Astrocyte of the hippocampus (primary cell): ENCODE results near the gene MRM3.
"Not testable (repeated sequence)": the region's sequence is repeated elsewhere in the genome, so short reads cannot be mapped to it uniquely, and the experiment has no call there.

Experiments
- DNase-seq: peaks from one replicate; pipeline ENCODE4 v3.0.0; 2011; ENCODE audit warnings: low read depth, low spot score

MRM3 gene

DNA sequence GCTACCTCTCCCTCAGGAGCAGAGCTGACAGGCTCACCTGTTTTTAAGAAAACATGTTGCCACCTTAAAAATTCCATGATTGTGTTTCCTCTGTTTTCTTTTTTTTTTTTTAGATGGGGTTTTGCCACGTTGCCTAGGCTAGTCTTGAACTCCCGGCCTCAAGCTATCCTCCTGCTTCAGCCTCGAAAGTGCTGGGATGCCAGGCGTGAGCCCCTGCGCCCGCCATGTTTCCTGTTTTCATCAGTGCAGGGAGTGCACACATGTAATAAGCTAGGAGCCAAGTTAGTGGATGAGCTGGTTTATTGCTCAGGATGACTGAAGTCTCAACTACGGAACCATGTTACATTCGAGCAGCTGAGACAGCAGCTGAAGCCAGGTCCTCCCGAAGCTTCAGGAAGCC lies 13.6 kb downstream of the MRM3 start:
- no peak for DNase-seq

DNA sequence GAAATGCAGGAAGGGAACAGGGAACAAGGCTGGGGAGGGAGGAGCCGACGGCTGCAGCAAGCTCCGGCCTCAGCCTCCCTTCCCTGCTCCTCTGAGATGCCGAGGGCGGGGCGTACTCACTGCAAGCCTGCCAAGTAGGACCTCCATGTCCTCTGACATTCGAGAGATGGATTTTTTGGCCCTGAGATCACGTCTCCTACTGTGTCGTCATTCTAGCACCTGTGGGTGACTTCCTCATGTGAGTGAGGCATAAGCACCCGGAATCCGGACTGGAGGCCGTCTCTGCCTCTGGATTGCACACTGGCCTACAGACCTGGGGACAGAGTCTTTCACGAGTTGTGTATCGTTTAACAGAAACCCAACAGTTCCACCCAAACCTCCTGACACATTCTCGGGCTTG lies 14.5 kb downstream of the MRM3 start:
- no peak for DNase-seq

DNA sequence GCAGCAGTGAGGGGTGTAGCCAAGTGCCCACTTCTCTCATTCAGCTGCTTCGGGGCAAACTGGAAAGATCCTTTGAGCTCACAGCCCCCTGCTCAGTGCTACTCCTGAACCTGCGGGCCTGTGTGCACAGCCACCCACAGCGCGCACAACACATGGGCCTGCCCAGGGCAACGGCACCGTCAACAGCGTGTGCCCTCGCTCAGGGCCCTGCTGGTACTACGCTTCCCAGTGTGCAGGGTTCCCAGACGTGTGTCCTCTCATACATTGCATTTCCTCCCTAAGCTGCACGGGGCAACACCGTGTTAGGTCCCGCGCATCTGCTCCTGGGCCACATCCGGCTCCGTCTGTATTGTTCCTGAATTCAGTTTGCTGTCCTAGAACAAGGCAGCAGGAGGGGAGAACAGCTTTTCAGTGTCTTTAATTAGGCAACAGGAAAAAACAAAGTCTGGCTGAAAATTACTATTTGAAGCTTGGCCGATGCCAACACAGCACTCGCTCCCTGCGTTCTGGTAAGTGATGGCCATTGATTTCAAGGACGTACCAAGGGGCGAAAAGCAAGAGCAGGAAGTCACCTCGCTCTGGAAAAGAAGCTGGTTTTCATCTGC lies 15.2 kb downstream of the MRM3 start:
- no peak for DNase-seq

DNA sequence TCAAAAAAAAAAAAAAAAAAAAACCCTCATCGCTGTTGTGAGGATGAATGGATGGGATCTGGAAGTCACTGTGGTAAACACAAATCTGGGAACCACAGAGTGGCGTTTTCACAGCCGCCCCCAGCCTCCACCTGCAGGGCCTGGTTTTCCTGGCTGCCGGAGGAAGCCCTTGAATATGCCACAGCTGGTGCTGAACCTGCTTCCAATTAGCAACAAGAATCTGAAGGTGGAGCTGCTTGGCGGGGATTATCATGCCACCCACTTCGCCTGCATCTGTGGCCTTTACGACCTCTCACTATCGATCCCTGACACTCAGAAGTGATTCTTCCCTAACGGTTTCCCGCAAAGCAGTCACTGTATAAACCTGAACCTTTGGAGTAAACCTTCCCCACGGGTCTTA lies 16.1 kb downstream of the MRM3 start:
- no peak for DNase-seq

DNA sequence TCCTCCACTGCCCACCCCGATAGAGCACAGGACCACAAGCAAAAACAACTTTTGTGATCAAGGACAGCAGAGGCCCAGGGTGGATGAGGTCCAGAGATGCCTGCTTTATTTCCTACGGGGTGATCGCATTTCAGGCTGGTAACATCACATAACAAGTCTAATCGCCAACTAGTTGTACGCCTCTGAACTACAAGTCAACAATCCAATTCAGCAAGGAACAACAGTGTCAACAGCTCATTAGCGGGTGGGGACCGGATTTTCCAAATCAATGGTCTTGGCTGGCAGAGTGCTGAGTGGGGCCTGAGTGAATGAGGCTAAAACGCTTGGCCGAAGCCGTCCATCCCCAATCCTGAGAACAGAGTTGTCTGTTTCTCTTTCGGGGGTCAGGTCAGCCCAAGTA lies 17.1 kb downstream of the MRM3 start:
- no peak for DNase-seq

DNA sequence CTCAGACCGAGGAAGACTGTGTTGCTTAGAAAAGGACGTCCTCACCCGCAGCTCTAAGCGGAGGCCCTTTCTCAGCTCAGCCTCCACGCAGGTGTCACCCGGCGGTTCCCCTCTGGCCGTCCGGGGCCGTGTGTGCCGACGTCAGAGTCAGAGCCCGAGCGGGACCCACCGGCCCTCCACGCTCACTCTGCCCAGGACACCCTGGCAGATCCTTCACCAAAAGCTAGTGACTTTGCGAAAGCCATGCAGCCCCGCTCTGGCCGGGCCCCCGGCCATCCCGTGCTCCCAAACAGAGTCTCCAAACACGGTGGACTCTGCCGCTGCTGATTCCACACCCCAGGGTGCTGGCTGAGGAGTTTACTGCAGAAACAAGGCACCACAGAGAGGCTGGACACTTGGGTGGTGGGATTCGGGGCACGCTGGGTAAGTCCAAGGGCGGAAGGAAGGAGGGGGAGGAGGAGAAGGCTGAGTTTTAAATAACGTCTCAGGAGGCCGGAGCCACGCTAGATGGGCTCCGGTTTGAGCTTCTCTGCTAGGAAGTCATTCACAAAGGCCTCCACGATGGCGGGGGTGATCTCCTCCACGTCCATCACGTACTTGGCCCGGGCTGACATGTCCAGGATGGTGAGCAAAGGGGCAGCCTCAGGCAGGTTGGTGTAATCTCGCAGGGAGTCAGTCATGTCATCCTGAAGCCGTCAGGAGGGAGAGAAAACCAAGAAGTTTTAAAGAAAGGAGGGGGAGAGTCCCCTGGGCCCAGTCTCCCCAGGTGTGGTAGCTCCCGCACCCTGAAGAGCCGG lies 18.5 kb downstream of the MRM3 start:
- no peak for DNase-seq

DNA sequence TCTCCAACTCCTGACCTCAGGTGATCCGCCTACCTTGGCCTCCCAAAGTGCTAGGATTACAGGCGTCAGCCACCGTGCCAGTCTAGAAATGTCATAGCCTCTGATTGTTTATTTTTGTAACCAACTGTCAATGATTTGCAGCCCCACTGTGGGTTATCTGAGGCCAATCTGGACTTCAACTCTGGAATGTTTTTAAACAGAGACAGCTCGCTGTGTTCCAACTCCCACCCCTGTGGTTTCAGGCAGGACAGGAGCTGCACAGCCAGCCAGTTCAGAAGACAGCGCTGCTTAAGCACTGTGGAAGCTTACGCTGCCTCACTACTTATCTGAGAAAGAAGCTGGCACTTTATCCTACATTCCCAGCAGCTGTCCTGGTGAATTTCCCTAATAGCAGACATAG lies 19.5 kb downstream of the MRM3 start:
- DNase-seq: peak; percentile 71

DNA sequence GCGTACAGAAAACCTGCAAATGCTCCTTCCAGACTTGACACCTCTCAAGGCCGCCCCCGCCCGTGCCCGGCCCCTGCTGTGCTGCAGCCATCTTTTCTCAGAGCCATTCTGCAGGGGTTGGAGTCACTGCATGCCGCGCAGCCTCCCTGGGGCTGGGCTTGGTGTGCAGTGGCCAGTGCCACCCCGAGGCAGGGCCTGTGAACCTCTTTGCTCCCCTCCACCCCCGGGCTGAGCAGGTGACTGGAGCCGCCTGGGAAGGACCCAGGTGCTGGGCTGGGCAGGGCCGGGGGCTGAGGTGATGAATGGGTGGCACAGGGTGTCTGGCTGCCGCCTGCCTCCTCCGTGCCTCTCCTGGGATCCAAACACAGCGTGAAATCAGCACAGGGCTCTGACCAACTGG lies 20.3 kb downstream of the MRM3 start:
- DNase-seq: no peak

DNA sequence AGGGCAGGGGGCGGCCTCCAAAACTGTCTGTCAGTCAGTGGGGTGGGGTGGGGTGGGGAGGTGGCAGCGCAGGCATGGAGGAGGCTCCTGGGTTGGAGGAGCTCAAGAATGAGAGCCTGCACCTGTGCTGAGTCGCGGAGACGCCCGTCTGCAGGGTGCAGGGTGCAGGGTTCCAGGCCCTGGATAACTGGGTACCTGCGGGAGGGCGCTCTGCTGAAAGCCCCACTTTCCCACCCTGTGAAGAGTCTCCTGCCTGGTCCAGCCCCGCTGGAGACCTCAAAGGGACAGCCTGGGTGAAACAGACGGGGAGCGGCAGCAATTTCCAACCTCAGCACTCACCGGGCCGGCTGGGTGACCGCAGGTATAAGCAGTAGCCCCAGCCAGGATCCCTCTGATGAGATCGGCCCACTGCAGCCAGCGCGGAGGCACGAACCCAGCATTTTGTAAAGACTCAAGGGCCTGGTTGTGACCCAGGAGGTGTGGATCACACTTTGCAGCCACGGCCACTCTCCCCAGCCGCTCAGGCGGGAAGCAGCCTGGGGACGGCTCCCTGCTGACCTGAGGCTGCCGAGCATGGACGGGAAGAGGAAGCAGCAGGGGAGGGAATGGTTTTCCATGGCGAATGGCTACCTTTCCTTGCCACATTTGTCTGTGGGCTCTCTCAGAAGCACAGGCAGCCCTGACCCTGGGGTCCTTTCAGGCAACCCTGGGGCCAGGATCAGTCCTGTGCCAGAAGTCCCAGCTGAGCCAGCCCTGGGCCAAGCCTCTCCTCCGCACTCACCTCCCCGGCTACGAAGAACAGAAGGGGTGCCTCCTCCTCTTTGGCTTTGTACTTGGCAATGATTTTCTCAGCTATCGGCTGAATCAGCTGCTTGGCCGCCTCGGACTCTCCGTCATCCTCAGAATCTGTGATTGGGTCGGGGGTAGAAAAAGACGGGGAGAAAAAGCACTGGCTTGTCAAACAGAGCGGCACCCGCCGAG lies 21.0 kb downstream of the MRM3 start:
- no peak for DNase-seq

DNA sequence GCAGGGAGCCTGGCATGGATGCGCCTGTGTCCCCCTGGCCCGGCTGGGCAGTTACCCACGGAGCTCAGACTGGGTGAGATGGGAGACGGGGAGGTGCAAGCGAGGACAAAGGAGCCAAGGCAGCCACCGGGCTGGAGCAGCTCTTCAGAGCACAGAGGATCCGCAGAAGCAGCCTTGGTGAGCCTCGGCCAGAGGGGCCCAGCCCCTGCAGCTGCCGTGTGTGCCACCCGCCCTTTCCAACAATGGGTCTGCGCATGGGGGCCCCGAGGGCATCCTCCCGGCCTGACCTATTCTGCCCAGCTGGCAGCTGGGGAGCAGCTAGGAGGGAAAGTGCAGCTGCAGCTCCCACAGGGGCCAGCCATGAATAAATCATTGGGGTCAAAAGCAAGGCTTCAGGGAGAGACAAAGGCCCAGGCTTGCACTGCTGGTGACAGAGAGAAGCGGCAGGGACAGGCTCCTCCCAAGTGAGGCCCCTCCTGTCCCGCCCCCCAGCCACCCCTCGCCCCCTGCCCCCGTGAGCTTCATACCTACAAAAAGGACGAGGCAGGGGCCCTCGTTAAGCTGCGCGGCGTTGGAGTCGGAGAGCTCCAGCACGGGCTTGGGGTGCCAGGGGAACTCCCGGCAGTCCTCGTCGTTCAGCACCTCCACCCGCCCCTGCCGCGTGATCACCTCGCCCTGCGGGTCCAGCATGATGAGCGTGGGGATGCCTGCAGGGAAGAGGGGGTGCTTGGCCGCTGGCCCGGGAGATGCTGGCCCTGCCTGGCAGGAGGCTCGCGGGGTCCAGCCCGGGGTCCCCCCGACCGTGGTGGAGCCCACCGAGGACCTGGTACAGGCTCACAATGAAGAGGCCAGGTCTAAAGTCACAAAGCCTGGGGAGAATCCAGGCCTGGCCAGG lies 22.6 kb downstream of the MRM3 start:
- DNase-seq: no peak

DNA sequence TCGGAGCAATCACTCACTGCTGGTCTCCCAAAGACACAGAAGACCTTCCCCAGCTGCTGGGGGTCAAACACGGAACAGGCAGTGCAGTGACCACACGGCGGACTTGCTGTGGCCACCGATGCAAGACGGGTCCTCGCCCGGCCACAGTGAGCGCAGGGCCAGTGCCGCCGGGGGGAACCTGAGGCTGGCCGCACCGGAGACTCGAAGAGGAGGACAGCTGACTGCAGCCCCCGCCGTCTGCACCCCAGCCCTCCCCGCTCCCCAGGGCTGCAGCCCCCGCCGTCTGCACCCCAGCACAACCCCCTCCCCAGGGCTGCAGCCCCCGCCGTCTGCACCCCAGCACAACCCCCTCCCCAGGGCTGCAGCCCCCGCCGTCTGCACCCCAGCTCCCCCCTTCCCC lies 23.7 kb downstream of the MRM3 start:
- not testable (repeated sequence) for DNase-seq

DNA sequence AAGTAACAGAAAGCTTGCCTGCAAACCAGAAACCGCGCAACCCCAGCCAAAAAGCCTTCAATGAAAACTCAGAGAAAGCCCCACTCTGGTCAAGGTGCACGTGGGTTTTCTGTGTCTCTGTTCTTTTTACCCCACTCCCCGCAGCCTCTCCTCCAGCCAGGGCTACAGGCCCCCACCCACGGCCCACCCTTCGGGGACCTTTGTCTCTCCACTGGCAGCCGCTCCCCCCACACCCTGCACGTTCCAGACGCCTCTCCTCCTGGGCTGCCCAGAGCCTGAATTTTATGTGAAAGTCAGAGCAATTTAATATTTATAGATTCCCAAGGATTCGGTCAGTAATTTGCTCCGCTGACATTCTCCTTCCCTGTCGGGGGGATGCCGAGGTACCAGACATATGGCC lies 24.2 kb downstream of the MRM3 start:
- no peak for DNase-seq

DNA sequence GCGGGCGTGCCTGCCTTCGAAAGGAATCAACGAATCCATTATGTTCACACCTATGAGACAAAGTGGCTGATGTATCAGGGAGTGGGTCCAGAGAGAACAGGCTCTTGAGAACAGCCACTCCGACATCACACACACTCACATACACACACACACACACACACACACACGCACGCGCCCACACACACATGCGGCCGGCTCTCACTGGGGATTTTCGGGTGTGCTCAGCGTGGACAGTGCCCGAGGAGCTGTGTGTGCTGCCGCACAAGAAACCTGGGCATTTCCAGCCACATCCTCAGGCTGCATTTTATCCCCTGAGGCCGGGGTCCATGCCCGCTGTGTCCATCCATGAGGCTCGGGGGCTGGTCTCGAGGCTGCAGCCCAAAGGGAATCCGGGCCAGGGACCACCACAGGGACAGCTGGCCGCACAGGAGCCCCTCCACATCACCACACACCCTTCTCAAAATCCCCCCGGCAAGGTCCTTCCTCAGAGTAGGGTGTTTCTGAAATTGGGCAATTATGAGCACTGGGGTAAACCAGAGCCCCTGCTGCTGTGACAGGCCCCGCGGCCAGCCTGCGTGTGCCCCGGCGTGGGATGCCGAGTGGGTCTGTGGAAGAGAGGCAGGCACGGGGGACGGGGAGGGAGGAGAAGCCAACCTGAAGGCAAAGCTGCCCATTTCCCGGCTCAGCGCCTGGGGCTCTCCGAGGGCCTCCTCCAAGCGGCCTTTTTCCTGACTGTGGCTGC lies 24.8 kb downstream of the MRM3 start:
- DNase-seq: no peak

DNA sequence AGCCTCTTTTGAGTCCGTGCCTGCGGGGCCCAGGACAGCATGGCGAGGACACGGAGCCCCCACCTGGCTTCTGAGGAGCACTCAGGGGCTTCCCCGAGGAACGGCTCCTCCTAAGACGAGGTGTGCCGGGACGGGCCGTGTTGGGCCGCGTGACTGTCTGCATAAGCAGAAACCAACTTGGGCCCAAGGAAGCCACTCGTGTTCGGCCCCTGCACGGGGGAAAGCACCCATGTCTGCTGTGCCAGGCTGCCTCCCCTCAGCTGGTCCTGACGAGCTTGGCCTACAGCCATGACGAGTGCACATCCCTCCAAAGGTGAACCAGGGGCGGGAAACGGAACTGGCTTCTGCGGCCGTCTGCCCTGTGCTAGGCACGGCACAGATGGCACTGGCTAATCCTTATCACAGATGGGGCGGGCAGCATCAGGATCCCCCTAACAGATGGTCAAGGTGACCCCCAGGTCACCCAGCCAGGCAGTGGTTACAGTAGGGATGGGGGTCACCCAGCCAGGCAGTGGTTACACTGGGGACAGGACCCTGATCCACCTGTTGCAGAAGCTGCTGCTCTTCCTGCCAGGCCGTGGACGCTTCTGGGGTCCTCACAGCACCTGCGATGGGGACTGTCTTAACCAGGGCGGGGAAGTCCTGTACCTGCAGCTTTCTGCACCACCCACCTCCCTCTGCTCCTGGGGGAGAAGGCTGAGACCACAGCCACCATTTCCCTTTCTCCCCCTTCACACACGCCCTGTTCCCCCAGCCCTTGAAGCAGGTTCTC lies 25.6 kb downstream of the MRM3 start:
- no peak for DNase-seq

DNA sequence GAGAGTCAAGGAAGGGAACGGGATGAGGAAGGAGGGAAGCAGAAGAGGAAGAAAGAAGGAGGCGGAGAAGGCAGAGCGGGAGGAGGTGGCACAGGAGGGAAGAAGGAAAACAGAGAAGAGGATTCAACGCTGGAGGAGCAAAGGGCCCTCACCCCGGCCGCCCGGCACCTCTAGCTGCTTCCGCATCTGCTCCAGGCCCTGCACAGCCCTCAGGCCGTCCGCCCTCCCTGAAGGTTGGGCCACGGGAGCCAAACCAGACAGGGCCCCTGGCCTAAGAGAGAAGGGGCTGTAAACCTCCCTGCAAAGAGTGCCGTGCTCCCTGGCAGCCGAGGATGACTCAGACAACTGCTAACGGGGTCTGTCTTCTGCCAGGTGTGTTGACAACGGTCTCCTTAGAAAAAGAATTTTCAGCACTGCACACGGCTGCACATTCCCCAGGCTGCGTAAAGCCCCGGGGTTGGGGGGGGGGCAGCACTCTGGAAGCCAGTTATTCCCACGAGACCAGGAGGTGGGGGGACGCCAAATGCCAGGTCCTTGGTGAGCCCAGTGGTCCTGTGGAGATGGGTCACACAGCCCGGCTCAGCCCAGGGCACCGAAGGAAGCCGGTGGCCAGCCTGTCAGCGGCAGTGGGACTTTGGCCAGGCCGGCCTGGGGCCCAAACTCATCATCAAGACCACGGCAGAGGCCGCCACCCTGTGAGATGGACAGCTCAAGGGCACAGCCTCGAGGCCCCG lies 29.1 kb downstream of the MRM3 start:
- DNase-seq: no peak

DNA sequence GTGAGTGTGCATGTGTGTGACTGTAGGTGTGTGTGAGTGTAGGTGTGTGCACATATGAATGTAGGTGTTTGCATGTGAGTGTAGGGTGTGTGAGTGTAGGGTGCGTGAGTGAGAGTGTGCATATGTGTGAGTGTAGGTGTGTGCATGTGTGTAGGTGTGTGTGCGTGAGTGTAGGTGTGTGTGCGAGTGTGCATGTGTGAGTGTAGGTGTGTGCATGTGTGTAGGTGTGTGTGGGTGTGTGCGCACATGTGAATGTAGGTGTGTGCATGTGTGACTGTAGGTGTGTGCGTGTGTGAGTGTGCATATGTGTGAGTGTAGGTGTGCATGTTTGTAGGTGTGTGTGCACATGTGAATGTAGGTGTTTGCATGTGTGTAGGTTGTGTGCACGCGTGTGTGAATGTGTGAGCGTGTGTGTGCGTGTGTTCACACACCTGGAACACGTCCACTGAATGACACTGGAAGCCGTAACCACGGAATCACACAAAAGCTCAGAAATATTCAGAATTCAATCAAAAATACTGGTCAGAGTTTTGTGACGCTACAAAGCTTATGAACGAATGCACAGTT lies 30.6 kb downstream of the MRM3 start:
- DNase-seq: no peak

DNA sequence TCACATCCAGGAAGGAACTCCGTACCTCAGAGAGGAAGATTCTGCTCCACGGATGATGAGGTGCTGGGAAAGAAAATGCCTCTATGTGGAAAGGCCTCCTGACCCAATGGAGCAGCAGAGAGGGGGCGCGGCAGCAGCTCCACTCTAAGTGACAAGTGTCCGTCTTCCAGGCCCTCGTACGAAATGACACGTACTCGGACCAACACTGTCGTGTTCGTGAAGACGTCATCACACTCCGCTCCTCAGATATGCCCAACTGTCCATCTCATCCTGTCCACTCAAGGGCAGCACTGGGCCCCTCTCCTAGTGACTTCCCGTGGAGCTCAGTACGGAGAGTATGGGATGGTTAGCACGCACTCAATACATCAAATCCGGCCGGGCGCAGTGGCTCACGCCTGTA lies 32.2 kb downstream of the MRM3 start:
- DNase-seq: no peak

DNA sequence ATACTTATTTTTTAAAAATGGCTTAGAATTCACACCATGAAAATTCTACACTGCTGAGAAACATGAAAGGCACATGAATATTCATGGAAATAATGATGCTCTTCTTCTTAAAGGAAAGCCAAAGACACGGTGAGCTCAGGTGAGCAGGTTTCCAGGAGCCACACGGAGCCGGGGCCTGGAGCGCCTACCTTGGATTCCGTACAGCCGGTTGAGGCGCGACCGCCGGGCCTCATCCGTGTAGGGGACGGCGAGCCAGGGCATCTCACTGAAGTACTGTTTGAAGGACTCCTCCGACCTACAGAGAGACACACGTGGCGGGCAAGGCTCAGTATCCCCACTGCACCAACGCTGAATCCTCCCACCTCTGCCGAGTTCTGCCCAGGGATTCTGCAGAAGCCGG lies 37.1 kb downstream of the MRM3 start:
- DNase-seq: no peak

DNA sequence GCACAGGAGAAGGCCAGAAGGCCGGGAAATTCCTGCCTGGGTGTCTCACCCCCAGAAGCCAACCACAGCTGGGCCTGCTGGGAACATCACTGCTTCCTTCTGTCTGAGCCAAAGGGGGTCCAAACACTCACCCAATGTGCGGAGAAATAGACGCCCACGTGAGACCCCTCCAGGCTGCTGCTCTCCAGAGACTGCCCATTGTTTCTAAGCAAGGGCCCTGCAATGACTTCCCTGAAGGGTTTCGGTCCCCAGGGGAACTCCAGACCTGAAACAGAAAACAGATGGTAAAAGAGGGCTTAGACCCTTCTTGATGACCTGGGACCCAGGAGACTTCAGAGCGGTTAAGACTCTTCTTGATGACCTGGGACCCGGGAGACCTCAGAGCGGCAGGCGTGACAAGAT lies 41.3 kb downstream of the MRM3 start:
- no peak for DNase-seq
